DLD1 (cell line): ENCODE results near the gene WDR74.
"Not testable (repeated sequence)": the region's sequence is repeated elsewhere in the genome, so short reads cannot be mapped to it uniquely, and the experiment has no call there.

ENCODE experiments used
- in situ Hi-C: cut with HindIII; loops from 2 replicates; pipeline ENCODE4 v1.10.0; 2017; ENCODE audit warnings: low sequenced_read_pairs

Gene WDR74

DNA sequence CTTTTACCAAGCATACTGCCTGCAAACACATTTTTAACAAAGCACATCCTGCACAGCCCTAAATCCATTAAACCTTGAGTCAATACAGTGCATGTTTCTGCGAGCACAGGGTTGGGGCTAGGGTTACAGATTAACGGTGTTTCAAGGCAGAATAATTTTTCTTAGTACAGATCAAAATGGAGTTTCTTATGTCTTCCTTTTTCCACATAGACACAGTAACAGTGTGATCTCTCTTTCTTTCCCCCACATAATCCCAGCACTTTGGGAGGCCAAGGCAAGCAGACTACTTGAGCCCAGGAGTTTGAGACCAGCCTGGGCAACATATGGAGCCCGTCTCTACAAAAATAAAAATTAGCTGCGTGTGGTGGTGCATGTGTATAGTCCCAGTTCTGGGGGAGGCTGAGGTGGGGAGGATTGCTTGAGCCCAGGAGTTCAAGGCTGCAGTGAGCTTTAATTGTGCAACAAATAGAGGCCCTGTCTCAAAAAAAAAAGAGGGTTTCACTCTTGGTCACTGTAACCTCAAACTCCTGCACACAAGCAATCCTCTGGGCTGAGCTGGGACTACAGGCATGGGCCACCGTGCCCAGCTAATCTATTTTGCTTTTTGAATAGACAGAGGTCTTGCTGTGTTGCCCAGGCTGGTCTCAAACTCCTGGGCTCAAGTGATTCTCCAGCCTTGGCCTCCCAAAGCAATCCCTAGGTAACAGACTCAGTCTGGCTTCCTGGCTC lies 21.6 kb upstream of the WDR74 start:
- in situ Hi-C loops: no loop called here

DNA sequence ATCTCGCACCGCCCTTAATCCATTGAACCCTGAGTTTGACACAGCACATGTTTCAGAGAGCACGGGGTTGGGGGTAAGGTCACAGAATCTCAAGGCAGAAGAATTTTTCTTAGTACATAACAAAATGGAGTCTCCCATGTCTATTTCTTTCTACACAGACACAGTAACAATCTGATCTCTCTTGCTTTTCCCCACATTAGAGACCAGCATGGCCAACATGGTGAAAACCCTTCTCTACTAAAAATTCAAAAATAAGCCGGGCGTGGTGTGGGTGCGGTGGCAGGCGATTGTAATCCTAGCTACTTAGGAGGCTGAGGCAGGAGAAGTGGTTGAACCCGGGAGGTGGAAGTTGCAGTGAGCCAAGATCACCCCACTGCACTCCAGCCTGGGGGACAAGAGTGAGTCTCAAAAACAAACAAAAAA lies 19.9 kb upstream of the WDR74 start:
- in situ Hi-C loops: not testable (repeated sequence)

DNA sequence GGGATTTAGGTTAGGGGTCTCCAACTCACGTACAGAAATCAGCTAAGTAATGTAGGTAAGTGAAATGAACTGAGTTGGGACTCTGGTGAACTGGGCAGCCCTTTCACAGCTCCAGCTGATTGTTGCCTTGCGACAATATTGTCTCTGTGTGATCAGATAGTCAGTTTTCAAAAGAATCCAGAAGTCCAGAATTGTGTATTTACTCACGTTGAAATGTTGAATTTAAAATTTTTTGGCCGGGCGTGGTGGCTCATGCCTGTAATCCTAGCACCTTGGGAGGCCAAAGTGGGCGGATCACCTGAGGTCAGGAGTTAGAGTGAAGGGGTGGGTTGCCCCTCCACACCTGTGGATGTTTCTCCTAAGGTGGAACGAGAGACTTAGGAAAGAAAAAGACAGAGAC lies 18.8 kb upstream of the WDR74 start:
- in situ Hi-C loops: no loop called here

GRCh38 chr11:62857541-62857982 lies 18.2 kb upstream of the WDR74 start:
- in situ Hi-C loops: no loop called here

DNA sequence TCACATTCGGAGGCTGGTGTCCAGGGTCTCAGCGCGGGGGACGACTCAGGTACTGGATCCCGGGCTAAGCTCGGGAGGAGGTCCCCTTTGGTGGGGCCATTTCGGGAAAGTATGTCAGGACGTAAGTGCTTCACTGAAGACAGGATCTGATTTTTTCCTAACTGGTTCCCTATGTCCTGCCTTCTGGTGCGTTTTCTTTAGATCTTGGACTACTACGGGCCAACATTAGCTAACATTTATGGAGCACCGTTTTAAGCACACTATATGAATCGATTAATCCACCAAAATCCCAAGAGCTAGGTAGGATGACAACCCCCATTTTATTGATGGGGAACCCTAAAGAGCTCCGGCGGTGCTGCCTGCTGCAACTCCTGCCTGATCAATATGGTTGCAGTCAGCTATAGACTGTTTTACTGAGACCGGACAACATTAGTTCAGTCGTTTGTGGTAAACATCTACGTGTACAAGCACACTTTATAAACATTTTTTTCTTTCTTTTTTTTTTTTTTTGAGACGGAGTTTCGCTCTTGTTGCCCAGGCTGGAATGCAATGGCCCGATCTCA lies 17.0 kb upstream of the WDR74 start:
- in situ Hi-C loops: no loop called here

GRCh38 chr11:62855571-62856332 lies 16.4 kb upstream of the WDR74 start:
- in situ Hi-C loops: no loop called here

GRCh38 chr11:62854825-62855570 lies 15.6 kb upstream of the WDR74 start:
- in situ Hi-C loops: no loop called here

DNA sequence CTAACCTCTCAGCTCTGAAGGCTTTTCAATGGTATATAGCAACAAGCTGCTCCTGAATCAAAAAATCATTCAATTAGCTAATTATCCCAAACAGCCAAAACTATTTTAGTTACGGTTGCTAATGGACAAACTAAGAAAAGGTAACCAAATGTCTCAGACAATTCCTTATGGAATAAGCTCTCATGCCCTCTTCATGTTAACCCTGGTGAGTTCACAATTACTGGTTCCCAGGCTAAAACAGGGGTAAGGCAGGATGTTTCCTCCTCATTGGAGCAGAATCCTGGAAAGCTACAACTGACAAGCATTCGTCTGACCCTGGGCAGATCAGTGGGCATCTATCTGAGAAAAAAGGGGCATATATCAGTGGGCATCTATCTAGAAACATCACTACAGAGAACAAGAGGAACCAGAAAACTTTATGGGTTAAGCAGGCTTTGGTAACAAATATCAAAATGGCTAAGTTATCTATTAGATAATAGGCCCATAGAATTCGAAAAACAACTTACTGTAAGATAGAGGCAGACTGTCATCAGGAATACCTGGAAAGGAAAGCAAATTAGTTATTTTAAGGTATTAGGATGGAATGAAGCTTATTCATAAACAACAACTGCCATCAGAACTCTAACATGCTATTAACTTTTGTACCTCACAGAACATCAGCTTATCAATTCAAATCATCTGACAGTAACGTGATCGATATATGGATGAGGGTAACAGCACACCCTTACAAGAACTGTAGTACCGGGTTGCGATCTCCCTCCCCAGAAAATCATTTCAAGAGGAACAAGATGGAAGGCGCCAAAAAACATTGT lies 14.8 kb upstream of the WDR74 start:
- in situ Hi-C loops: no loop called here

DNA sequence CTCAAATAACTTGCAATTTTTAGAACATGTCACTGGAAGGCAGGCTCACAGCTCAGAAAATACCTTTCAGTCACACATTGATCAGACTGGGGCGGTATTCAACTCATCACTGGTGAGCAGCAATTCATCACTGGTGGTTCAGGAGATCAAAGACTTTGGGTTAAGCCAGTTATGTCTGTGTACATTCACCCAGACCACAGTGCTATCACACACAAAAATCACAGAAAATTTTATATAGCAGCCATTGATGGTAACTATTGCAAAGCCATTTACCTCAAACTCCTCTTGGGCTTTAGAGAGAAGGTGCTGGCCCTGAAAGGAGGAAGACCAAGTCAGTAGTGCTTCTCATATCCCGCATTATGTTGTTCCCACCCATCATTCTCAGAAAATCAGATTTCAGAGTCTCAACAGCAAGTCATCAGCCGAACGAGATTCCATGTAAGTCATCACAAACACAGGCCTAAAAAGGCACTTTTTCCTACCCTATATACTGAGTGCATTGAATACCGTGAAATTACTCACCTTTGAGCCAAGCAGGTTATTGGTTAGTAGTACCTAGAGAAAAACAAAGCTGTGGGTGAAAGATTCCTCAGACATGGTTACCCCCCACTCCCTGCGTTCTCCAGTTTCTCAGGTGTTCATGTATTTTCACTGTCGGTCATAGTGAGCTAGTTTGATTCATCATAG lies 14.0 kb upstream of the WDR74 start:
- in situ Hi-C loops: no loop called here

- in situ Hi-C loops: no loop called here
Measured at GRCh38 chr11:62852523-62853188, 13.3 kb upstream of the WDR74 start.

DNA sequence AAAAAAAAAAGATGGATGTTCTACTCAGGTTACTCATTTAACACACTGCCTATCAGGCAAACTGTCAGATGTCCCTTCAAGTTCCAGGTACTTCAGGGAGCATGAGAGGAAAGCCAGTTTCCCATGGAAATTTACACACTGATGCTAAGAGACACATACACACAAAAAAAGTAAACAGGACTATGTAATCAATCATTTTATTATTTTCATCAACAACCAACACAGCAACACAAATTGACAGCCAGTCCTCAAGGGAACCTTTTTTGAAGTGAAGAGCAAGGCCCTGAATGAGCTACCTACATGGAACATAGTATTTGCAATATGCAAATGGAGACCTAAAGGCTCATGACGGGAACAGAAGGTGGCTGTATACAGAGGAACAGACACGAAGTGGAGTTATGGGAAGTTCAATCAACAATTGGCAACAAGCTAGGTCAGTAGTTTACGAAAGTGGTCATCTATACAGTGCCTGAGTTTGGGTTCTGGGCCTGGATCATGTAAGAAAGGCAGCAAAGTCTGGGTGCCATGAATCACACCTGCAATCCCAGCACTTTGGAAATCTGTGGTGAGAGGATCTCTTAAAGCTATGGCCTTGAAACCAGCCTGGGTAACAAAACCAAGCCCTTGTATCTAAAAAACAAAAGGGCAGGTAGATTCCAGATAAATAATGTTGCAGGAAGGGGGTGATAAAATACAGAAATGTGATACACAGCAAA lies 12.6 kb upstream of the WDR74 start:
- in situ Hi-C loops: no loop called here

DNA sequence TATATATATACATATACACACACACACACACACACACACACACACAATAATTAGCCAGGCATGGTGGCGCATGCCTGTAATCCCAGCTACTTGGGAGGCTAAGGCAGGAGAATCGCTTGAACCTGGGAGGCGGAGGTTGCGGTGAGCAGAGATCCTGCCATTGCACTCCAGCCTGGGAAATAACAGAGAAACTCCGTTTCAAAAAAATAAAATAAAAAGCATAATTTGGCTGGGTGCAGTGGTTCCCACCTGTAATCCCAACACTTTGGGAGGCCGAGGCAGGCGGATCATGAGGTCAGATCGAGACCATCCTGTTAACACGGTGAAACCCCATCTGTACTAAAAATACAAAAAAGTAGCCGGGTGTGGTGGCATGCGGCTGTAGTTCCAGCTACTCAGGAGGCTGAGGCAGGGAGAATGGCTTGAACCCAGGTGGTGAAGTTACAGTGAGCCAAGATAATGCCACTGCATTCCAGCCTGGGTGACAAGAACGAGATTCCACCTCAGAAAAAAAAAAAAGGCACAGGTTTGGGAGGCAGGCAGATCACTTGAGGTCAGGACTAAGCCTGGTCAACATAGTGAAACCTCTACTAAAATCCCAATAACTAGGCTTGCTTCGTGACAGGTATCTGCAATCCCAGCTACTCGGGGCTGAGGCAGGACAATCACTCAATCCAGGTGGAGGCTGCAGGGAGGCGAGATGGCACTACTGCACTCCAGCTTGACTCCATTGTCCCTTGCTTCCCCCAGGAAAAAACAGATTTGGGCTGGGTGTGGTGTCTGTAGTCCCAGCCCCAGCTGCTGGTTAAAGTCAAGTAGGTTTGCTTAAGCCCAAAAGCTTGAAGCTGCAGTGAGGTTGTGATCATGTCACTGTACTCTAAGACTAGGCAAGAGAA lies 11.8 kb upstream of the WDR74 start:
- in situ Hi-C loops: no loop called here

DNA sequence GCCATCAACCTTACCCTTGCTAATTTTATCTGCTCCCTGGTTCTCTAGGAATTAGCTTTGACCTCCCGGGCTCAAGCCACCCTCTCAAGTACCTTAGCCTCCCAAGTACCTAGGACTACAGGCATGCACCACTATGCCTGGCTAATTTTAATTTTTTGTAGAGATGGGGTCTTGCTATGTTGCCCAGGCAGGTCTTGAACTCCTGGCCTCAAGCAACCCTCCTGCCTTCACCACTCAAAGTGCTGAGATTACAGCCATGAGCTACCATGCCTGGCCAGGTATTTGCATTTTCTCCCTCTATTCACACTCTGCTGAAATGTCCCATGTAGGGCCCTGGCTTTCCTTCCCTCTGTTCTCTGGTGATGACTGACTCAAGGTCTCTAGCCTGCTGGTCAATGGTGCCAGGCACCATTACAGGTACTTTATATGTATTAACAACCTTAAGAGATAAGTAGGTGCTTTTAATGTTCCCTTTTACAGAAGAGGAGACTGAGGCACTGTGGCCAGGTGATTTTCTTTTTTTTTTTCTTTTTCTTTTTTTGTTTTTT lies 8.5 kb upstream of the WDR74 start:
- in situ Hi-C loops: no loop called here

DNA sequence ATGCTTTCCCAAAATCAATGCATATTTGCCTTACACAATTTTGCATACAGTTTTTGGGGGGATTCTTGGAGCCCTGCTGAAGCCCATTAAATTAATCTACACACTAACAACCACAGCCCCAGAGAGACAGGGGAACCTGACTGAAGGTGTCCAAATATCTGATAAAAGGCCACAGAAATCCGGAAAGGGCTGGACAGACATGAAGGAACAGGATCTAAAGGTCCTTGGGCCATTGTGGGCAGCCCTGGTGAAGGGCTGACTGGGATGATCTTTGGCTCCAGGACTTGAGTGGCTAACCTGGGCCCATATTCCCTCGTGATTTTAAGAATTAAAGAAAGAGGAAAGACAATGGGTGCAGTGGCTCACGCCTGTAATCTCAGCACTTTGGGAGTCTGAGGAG lies 6.8 kb upstream of the WDR74 start:
- in situ Hi-C loops: no loop called here

DNA sequence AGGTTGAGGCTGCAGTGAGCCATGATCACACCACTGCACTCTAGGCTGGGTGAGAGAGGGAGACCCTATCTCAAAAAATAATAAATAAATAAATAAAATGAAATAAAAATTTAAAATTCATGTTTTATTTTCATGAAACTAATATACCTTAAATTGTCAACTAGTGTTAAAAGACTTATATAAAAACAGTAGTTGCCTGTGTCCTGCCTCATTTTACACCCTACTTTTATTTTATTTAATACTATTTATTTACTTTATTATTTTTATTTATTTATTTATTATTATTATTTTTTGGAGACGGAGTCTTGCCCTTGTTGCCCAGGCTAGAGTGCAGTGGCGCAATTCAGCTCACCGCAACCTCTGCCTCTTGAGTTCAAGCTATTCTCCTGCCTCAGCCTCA lies 4.8 kb upstream of the WDR74 start:
- in situ Hi-C loops: no loop called here

DNA sequence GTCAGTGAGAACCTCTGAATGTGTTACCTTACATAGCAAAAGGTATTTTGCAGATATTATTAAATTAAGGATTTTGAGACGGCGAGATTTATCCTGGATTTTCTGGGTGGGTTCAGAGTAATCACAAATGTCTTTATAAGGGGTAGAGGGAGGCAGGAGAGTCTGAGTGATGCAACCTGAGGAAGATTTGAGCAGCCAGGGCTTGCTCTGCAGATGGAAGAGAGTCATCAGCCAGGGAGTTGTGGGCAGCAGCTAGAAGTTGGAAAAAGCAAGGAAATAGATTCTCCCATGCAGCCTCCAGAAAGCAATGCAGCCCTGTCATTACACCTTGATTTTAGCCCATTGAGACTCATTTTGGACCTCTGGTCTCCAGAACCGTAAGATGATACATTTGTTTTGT lies 4.1 kb upstream of the WDR74 start:
- in situ Hi-C loops: no loop called here

DNA sequence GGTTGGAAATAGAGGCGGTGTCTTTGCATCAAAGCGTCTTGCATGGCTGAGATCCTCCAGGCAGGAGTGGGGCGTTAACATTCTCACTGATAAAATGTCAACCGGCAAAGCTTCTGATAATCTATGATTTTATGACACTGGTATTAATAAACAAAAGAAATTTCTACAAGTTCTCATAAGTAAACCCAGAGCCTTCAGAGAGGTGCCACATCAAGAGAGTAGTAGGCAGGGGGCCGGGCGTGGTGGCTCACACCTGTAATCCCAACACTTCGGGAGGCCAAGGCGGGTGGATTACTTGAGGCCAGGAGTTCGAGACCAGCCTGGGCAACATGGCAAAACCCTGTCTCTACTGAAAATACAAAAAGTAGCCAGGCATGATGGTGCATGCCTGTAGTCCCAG lies 3.5 kb upstream of the WDR74 start:
- in situ Hi-C loops: not testable (repeated sequence)
